Testis (tissue), 2 donors: ENCODE data around the gene UBTF.

Experiments
- CTCF ChIP-seq, 3 experiments: fragments of 450-650 bp in 2 of 3; fragments of 200-600 bp in 1 of 3; sonication (generic) in 1 of 3; IDR thresholded peaks; one replicate each; pipeline ENCODE4 v1.5.1; 2016 to 2019; ENCODE audit warnings: antibody characterized with exemption in 3 of 3, mild to moderate bottlenecking in 2 of 3, moderate library complexity in 1 of 3
- POLR2A ChIP-seq: fragments of 450-650 bp; IDR thresholded peaks from one replicate; pipeline ENCODE4 v1.6.1; 2017; ENCODE audit warnings: antibody characterized with exemption, mild to moderate bottlenecking, moderate library complexity

- TF ChIP-seq CTCF (IDR thresholded peaks at IDR 0.05) (no peak), POLR2A (no peak)
These were observed 52.2 kb downstream of the UBTF start for GRCh38 chr17:44167181-44167861.
